ENCODE measurements around the gene FNDC3B.

The FNDC3B gene

GRCh38 chr3:172094621-172095557 lies 55.5 kb downstream of the FNDC3B start:
- no peak for DNase-seq (ENCODE audit: low spot score)

DNA sequence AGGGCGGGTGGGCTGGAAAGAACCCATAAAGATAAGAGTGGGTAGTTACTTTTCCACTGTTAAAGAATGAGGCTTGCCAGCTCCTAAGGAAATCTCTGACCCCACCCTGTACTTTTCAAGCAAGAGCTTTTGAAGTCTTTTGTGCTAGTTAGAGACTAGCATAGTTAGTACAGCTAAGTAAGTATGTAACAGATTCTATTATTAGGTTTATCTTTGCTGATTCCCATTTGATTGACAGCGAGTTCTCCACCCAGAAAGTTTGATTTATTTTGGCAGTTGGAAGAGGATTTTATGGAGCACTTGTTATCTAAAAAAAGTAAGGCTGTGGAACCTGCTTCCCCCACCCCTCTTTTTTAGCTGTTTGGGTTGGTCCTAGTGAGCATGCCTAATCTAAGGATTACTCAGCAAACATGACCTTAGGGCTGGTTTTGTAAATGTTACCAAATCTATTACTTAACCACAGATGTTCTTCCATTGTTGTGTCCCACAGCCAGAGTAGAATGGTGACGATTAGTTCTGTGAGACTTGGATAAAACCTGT lies 57.6 kb downstream of the FNDC3B start:
- DNase-seq (ENCODE audit: low spot score): no peak

DNA sequence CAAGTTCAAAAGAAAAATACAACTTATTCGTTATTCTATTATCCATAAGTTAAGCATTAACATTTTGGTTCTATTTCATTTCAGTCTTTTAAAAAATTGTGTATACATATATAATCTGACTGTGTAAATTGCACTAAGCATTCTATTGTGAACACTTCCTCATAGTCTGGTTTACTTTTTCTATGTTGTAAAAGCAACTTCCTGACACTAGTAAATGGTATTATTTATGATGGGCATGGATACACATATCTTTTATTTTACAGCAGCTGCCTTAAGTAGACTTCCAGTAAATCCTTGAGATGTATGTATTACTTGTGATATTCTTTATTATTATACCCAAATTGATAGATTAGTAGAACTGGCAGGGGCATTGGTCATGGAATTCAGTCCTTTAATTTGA lies 58.2 kb downstream of the FNDC3B start:
- DNase-seq (ENCODE audit: low spot score): no peak

- DNase-seq (ENCODE audit: low spot score): no peak
Measured at GRCh38 chr3:172098698-172099494, 59.5 kb downstream of the FNDC3B start.

- no peak for DNase-seq (ENCODE audit: low spot score)
Measured at GRCh38 chr3:172099495-172099808, 60.1 kb downstream of the FNDC3B start.

DNA sequence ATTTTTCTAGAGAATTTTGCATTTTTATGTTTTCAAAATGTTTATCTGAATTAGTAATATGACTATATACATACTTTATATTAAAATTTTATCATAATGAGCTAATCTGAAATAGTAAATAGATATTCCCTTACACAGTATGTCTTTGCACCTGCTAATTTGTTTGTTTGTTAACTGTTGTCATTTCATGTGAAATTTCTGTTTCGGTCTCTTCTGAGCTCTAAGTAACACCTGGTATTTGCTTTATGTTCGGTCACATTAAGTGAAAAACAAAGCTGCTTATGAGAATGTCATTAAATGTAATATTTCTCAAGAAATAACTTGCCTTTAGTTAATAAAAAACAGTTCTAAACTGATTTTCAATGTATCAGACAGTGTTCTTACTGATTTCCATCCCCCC lies 61.1 kb downstream of the FNDC3B start:
- no peak for DNase-seq (ENCODE audit: low spot score)

DNA sequence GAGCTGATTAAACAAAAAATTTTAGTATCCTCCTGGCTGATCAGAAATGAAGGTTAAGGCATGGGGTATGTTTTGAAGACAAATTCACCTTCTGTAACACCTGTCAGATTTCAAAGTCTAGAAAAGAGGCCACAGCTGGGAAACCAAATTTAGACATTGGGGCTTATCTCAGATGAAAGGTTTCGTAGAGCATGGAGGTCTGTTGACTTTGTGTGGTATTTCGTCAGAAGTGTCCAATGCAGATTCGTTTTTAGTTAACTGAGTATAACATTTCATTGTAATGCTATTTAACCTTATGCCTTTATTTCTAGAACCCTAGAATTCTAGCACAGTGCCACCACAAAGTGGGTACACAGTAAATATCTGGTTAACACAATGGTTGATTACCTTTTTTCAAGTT lies 61.7 kb downstream of the FNDC3B start:
- DNase-seq (ENCODE audit: low spot score): no peak

DNA sequence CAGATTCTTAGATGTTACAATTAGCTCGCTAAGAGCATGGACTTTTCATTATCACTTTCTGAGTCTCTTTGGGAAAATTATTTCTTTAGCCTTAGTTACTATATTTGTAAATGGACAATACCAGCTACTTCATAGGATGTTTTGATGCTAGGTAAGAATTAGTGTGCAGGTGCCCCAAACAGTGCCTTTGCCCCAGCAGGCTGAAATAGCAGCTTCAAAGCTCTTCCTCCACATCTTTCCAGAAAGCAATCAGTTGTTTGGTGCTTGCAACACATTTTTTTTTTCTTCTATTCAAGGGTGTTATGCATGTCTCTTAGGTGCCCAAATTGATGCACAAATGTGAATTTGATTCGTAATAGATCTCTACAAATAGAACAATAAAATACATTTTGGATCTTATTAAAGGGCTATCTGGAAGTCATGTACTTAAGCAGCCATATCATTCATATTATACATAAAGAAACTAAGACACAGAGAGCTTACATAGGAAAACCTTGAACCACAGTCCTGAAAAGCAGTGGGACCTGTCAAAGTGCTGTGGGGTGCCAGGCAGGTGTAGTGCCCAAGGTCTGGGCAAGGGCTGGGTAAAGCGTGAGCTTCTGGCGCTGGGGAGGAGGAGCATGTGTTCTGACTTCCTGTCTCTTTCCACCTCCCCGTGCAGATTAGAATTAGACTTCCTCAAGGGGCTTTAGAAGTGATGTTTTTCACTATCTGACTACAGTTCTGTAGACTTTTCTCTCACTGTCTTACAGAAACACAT lies 62.9 kb downstream of the FNDC3B start:
- no peak for DNase-seq (ENCODE audit: low spot score)

DNA sequence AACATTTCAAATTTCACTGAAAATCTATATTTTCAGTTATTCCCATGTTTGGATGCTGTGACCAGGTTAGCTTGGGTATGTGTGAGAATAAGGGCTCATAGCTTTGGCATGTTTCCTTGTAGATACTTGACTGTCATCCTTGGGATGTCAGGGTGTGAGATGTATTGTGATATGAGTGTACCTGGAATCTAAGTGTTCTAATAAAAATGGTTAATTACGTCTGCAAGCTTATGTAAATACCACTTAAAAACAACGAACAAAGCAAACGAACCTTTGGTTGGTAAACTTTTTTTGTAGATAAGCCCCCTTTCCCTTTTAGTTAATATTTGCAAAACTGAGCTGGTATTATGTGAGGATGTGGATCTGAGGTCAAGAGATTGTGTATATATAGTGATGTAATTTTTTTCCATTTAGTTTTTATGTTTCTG lies 63.5 kb downstream of the FNDC3B start:
- DNase-seq (ENCODE audit: low spot score): no peak

DNA sequence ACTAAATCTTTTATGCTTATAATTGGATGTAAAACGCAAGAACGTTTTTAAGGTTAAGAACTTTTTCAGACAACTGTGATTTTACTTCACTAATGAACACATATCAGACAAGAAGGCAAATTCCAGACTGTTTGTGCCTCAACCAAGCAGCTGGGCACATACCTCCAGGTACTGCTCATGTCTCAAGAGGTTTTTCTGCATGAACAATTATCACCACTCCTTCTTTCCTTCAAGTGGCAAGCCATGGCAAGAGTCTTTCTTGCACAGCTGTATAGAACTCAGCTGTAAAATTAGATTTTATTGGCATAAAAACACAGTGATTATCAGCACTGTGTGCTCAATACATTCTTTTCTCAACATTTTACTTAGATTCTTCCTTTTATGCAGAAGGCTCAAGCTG lies 64.3 kb downstream of the FNDC3B start:
- no peak for DNase-seq (ENCODE audit: low spot score)

- no peak for DNase-seq (ENCODE audit: low spot score)
Measured at GRCh38 chr3:172104471-172105072, 65.2 kb downstream of the FNDC3B start.

- no peak for DNase-seq (ENCODE audit: low spot score)
Measured at GRCh38 chr3:172106037-172106954, 66.9 kb downstream of the FNDC3B start.

DNA sequence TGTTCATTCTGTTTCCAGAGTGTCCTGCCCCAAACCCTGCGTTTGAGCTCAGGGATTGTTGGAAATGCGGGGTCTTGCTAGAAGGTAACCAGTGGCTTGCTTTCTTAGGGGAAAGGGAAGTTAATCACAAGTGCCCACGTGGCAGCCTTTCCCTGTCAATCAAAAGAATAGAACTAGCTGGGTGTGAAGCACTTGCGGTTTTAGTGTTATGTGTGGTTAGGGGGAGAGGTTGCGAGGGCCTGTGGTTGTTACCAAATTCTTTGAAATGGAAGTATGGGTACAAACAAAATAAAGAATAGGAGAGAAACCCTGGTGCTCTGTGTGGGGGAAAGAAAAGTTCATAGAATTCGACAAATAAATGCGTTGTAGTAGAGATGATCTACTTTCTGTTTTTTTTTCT lies 67.6 kb downstream of the FNDC3B start:
- DNase-seq (ENCODE audit: low spot score): no peak

- no peak for DNase-seq (ENCODE audit: low spot score)
Measured at GRCh38 chr3:172107403-172107802, 68.0 kb downstream of the FNDC3B start.

- no peak for DNase-seq (ENCODE audit: low spot score)
Measured at GRCh38 chr3:172110127-172110779, 70.9 kb downstream of the FNDC3B start.

DNA sequence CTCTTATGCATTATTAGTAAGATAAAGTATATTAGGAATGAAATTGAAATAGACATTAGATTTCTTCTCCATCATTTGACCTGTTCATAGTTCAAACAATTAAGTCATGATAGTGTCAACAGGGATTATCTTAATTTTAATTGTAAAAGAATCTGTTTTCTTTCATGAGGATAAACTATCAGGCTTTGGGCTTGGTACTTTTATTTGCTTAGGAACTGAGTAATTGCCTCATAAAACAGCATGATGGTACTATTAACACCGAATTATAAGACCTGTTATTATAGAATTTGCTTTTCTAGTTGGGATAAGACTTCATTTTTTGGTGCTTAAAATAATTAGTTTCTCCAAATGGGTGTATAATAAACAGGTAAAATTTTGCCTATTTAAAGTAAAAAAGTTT lies 71.8 kb downstream of the FNDC3B start:
- DNase-seq (ENCODE audit: low spot score): no peak

DNA sequence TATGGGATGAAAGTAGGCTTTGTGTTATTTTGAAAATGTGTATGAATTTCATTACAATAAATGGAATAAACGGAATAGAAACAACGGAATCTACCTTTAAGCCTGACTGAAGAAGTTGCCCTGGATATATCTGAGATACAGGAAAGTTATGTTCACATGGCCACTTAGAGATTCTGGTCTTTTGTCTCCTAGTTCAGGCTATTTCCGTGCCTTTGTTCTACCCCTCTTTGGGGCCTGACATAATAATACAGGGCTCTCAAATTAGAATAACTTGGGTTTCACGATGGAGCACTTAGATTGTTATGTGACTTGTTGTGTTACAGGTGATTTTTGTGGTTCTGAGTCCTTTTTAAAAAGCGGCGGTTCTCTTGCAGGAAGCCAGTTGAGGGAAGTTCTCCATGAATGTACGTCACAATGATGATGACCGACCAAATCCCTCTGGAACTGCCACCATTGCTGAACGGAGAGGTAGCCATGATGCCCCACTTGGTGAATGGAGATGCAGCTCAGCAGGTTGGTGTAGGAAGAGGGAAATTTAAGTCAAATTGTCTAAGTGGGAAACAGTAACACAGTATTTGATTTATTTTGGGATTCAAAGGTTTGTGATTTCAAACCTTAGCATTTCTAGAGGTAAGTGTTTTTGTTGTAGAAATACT lies 72.8 kb downstream of the FNDC3B start:
- no peak for DNase-seq (ENCODE audit: low spot score)

DNA sequence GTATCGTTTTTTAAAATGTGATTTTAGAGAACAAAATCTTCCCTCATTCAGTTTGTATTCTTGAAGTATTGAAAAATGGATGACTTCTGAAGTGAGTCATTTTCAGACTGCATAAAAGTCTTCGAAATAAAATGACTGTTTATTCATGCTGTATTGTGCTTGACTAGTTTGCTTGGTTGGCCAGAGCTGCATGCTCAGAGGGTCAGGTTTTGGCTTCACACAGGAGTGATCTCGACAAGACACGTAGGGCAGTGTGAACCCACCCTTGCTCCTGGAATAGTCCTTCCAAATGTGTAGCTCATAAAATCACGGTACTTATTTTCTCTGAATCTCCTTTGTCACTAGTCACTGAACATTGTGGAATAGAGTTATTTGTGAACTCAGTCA lies 73.3 kb downstream of the FNDC3B start:
- no peak for DNase-seq (ENCODE audit: low spot score)

GRCh38 chr3:172113710-172114109 lies 74.3 kb downstream of the FNDC3B start:
- DNase-seq (ENCODE audit: low spot score): no peak

DNA sequence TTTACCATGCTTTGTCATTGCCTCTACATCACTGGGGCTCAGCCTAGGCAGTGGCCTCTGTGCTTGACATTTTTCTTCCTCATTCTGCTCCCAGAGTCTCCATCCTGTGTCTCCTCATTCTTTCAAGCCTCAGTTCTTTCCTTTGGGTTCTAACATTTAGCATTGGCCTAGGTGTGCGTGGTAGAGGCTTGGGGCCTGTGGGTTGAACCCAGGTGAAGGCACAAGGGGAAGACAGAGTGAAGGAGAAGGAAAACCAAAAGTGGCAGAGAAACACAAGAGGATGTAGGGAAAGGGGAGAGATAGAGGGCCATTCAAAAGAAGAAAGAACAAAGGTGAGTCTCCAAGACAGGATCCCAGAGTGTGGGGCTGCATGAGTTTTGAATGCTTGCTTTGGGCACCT lies 75.7 kb downstream of the FNDC3B start:
- DNase-seq (ENCODE audit: low spot score): no peak

All from hematopoietic multipotent progenitor cell treated with erythropoietin and hydrocortisone succinate and interleukin-3 and kit ligand, for 17 days (in vitro differentiated cells).